ENCODE data around the gene PRAC2.

Gene PRAC2

GRCh38 chr17:48752399-48753288 is 29.7 kb downstream of the PRAC2 start:
- H3K4me3 ChIP-seq (replicated peaks; ENCODE audit: low read depth, low read length) = no peak overlapping the region
- no peak for TF ChIP-seq CTCF (IDR thresholded peaks at IDR 0.05; ENCODE audit: low read depth, low read length, missing control alignments)
- DNase-seq (ENCODE audit: extremely low read depth, low read depth) = no peak

GRCh38 chr17:48753794-48754499 is 31.0 kb downstream of the PRAC2 start:
- DNase-seq (ENCODE audit: extremely low read depth, low read depth) = no peak
- no peak overlapping the region for H3K4me3 ChIP-seq (replicated peaks; ENCODE audit: low read depth, low read length)

GRCh38 chr17:48754500-48755261 is 31.7 kb downstream of the PRAC2 start:
- DNase-seq (ENCODE audit: extremely low read depth, low read depth) = no peak
- no peak overlapping the region for H3K4me3 ChIP-seq (replicated peaks; ENCODE audit: low read depth, low read length)
- no peak for TF ChIP-seq CTCF (IDR thresholded peaks at IDR 0.05; ENCODE audit: low read depth, low read length, missing control alignments)

More at GRCh38 chr17:48753794-48754499, 31.0 kb downstream of the PRAC2 start:
- no peak for TF ChIP-seq CTCF (IDR thresholded peaks at IDR 0.05; ENCODE audit: low read depth, low read length, missing control alignments)

- no peak overlapping the region for H3K4me3 ChIP-seq (replicated peaks; ENCODE audit: low read depth, low read length)
- DNase-seq (ENCODE audit: extremely low read depth, low read depth) = no peak
- no peak for TF ChIP-seq CTCF (IDR thresholded peaks at IDR 0.05; ENCODE audit: low read depth, low read length, missing control alignments)
Observed at GRCh38 chr17:48755356-48755755, 32.4 kb downstream of the PRAC2 start.

- no peak for DNase-seq (ENCODE audit: extremely low read depth, low read depth)
- no peak for TF ChIP-seq CTCF (IDR thresholded peaks at IDR 0.05; ENCODE audit: low read depth, low read length, missing control alignments)
- no peak overlapping the region for H3K4me3 ChIP-seq (replicated peaks; ENCODE audit: low read depth, low read length)
Observed at GRCh38 chr17:48756830-48757251, 33.9 kb downstream of the PRAC2 start.

- TF ChIP-seq CTCF (IDR thresholded peaks at IDR 0.05; ENCODE audit: low read depth, low read length, missing control alignments) = no peak
- no peak for DNase-seq (ENCODE audit: extremely low read depth, low read depth)
- no peak overlapping the region for H3K4me3 ChIP-seq (replicated peaks; ENCODE audit: low read depth, low read length)
Observed at GRCh38 chr17:48757524-48757961, 34.6 kb downstream of the PRAC2 start.
